NCI-H345 treated with DMSO at 0.1 percent for 48 hours (cell line): ENCODE measurements around the gene FAM200A.
A peak's percentile ranks its signal among the peaks of the same experiment; 100 is the strongest.
"Not testable (repeated sequence)": the region's sequence is repeated elsewhere in the genome, so short reads cannot be mapped to it uniquely, and the experiment has no call there.

Source experiments
- DNase-seq: peaks from one replicate; lab custom pipeline; 2025; ENCODE audit not compliant: unreplicated experiment; lab: John Stamatoyannopoulos, UW

FAM200A gene

DNA sequence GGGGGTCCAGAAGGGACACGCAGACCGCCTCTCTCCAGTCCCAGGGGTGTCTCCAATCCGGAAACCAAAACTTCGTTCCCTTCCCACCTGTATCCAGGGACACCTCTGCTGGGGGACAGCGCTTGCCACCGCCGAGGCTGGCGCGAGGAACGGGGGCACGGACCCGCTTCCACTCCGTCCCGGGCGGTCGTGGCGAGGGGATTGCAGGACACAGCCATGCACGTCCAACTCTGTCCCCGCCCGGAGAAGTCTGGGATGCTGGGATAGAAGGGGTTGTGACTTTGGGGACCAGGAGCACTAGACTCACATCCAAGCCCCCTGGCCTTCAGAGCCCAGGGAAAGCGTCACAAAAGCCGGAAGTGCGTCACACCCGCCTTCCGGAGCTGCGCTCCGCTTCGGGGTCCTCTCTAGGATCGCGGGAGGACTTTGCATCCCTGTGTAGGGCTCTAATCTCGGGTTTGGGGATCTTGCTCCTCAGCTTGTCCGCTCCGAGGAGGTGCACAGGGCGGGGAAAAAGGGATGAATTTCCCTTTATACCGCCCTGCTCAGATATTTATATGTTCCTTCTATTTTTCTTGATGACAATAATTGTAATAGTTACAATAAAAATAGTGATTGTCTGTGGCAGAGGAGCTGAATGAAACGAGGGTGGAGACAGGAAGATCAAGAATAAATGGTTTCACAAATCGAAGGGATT lies at the start of gene FAM200A:
Gene FAM200A, minus strand, starts transcription at position 348 of the 697 bp plus-strand sequence. CDS start 3,707 bp downstream, outside the sequence.
- DNase-seq = peak; percentile 71

DNA sequence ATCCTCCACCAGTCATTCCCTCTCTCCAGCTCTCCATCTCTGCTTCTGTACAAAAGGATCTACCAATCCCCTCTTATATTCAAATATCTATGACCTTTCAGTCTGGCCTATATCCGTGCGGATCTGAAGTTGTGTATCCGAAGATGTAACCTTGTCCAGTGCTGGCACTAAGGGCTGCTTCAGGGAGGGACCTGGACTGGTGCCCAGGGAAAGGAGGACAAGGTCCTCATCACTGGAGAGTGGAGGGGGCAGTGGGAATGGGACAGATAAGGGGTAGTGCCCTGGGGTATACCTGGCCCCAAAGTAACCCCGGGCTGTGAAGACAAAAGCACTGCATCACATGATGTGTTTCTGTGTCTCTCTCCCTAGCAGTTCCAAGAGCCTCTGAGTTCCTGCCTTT lies 47.9 kb upstream of the FAM200A start:
- no peak for DNase-seq

DNA sequence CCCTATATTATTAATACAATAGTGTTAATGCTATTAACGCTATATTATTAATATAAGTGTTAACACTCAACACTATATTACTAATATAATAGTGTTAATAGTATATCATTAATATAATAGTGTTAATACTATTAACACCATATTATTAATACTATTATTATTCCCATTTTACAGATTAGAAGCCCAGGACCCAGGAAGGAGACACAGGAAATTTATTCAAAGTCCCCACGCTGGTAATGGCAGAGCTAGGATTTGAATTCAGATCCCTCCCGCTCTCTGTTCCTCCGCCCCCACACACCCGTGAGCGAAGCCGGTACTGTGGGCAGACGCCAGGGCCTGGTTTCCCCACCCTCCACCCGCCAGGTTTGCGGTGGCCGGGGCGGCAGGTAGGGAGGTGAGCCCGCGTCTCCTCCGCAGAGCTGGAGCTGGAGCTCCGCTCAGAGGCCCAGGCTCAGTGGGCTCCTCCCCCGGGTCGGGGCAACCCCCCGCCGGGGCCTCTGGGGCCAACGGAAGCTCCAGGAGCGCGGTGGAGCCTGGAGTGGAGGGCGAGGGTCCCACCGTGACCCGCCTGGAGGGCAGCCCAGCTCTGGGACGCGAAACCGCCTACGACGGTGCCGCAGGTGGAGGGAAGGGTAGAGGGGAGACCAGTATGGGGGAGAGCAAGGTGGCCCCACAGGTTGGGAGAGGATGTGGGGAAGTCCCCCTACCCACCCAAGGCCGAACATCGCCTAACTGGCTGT lies 46.0 kb upstream of the FAM200A start, which contains the start of gene TMEM225B:
Gene TMEM225B, plus strand, starts transcription at position 506 of the 740 bp plus-strand sequence. CDS start 6,122 bp downstream, outside the sequence.
- no peak for DNase-seq

DNA sequence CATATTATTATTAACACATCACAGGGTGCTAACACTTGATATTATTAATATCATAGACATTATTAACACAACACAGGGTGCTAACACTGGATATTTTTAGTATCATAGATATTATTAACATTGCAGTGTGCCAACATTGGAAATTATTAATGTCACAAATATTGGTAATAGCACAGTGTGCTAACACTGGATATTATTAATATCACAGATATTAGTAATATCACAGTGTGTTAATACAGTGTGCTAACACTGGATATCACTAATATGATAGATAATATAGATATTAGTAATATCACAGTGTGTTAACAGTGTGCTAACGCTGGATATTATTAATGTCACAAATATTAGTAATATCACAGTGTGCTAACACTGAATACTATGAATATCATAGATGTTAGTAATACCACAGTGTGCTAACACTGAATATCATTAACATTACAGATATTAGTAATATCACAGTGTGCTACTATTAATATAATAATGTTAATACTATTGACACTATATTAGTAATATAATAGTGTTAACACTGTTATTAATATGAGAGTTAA lies 44.6 kb upstream of the FAM200A start:
- no peak for DNase-seq

DNA sequence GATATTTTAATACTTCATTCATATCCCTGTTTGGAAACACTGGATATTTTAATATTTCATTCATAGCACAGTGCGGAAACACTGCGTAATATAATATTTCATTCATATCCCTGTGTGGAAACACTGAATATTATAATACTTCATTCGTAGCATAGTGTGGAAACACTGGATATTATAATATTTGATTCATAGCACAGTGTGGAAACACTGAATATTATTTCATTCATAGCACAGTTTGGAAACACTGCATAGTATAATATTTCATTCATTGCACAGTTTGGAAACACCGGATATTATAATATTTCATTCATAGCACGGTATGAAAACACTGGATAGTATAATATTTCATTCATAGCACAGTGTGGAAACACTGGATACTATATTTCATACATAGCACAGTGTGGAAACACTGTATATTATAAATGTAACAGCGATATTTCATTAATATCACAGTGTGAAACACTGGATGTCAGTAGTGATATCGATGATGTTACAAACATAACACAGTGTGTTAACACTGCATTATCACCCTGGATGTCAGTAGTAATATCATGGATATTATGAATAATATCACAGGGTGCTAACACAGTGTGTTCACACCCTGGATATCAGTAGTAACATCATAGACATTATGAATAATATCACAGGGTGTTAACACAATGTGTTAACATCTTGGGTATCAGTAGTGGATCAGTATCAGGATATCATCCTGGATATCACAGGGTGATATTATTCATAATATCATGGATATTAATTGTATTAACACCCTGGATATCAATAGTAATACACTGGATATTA lies 43.2 kb upstream of the FAM200A start:
- no peak for DNase-seq

DNA sequence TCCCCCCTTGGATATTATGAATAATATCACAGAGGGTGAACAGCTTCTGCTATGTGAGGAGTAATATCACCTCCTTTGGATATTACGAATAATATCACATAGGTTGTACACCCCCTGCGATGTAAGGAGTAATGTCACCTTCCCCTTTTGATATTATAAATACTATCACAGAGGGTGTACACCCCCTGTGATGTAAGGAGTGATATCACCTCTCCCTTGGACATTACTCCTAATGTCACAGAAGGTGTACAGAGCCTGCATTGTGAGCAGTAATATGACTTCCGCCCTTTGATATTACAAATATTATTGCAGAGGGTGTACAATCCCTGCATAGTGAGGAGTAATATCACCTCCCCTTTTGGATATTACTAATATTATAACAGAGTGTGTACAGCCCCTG lies 37.0 kb upstream of the FAM200A start:
- no peak for DNase-seq

DNA sequence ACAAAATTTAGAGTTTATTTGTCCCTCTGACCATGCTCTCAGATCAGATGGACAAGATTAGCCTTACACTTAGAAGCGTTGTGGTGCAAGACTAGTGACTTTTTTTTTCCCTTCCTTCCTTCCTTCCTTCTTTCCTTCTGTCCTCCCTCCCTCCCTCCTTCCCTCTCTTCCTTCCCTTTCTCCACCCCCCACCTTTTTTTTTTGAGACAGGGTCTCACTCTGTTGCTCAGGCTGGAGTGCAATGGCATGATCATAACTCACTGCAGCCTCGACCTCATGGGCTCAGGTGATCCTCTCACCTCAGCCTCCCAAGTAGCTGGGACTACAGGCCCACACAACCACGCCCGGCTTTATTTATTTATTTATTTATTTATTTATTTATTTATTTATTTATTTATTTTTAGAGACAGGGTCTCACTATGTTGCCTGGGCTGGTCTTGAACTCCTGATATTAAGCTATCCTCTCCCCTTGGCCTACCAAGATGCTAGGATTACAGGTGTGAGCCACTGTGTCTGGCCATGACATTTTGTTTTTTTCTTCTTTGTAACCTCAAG lies 28.9 kb upstream of the FAM200A start:
- DNase-seq = not testable (repeated sequence)

DNA sequence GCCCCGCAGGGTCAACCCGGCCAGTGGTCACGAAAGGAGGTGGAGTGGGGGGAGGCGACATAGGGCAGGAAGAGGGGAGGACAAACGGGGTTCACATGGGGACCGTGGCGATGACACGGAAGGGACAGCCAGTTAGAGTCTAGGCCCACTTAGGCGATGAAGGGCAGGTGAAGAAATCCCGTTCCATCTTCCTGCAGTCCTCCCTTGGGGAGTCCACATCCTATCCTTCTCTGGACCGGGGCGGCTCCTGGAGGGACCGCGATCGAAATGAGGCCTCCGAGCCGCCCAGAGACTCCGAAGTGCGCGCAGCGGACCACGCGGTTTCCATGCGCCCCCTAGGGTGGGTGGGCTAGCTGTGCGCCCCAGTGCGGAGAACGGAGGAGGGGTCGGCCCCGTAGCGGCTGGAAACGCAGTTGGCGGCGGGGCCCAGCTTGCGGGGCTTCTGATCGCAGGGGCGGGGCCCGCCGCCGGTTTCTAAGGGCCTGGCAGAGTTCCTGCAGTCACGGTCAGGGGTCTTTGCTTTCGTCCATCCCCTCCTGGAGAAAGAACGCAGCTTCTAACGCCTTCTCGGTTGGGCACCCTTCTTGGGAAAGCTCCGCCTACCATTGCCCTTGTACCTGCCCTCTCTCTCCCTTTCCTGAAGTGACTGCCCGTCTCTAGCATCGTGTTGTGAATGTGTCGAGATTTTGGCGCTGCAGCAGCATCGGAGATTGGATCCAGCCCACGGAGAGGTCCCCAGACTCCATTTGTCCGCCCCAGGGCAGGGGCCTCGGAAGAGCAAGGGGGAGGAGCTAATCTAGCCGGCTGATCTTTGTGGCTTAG lies 28.3 kb upstream of the FAM200A start:
- DNase-seq = peak; percentile 21

DNA sequence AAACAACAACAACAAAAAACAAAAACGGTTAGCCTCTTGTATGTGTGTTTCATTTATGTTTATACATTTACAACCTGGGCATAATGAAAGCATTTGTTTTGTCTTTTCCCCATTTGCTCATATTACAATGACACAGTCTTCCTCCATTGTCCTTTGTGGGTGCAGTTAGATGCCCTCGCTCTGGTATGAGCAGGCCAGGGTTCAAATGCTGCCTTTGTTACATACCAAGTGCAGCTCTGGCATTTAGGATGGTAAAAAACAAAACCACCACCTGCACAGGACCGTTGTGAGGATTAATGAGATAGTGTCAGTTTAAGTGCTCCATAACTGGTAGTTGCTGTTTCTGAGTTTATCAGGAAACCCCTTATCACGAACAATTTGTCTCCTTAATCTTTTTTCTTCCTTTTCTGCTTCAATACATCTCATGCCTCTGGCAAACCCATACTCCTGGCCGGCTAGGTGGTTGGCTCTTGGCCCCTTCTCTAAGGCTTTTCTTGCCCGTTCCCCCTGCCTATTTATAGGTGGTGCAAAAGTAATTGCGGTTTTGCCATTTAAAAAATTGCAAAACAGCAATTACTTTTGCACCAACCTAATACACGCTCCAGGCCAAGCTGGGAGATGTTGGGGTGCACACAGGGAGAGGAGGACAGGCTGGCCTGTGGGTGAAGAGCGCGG lies 27.5 kb upstream of the FAM200A start:
- no peak for DNase-seq

DNA sequence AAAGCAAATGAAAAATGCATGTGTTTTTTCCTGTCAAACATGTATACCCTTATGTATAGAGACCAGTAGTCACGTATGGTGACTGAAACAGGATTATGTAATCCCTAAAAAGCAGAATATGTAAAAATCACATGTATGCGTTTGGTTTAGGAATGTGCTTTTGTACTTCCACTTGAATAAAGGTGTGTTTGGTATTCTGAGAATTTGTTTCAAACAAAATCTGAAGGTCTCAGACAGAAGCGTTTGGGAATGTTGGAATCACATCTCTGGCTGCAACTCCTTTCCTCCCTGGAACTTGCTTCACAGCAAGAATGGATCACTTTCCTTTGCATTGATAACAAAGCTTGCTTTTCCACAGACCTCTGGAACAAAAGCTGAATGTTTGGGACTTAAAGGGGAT lies 24.3 kb upstream of the FAM200A start:
- no peak for DNase-seq

DNA sequence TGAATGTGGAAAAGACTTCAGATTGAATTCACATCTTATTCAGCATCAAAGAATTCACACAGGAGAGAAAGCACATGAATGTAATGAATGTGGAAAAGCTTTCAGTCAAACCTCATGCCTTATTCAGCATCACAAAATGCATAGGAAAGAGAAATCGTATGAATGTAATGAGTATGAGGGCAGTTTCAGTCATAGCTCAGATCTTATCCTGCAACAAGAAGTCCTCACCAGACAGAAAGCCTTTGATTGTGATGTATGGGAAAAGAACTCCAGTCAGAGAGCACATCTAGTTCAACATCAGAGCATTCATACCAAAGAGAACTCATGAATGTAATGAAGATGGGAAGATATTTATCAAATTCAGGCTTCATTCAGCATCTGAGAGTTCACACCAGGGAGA lies 21.3 kb upstream of the FAM200A start:
- no peak for DNase-seq

DNA sequence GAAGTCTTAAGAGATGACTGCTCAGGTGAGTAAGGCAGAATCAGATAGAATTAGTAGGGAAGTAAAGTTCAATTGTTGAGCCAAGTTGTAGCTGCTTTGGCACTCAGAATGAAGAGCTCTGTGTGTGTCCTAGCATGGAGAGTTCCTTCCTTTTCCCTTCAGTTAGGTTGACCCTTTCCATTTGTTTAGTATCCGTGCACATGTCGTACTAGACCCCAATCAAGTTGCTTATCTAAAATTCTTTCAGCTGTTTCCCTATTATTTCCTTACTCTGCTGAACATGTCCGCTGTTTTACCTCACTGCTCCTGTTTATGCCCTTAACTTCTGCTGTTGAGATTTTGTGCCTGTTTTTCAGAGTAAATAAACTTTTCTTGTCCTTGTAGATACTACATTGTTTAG lies 19.9 kb upstream of the FAM200A start:
- DNase-seq = no peak

DNA sequence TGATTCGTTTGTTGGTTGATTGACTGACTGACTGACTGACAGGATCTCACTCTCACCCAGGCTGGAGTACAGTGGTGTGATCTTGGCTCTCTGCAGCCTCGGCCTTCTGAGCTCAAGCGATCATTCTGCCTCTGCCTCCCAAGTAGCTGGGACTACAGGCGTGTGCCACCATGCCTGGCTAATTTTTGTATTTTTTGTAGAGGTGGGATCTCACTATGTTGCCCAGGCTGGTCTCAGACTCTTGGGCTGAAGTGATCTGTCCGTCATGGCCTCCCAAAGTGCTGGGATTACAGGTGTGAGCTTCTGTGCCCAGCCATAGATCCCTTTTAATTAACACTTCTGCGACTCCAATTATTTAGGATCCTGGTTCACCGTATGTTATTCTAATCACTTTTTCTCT lies 16.9 kb upstream of the FAM200A start:
- DNase-seq = not testable (repeated sequence)

DNA sequence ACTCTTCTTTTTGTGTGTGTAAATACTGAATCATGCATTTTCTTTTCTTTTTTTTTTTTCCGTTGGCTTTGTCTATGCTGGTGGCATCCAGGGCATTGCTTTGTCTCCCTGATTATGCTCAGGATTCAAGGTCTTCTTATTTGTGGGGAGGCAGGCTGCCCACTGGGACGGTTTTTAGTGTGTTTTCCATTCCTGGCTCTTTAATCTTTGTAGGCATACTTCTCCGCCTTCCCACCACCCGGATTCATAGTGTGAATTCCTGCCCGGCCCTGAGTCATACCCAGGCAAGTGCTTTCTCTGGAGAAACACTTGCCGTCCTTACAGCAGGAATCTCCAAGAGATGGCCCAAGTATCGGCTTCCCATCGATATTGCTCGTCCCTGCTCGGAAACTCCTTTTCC lies 11.7 kb upstream of the FAM200A start:
- no peak for DNase-seq

DNA sequence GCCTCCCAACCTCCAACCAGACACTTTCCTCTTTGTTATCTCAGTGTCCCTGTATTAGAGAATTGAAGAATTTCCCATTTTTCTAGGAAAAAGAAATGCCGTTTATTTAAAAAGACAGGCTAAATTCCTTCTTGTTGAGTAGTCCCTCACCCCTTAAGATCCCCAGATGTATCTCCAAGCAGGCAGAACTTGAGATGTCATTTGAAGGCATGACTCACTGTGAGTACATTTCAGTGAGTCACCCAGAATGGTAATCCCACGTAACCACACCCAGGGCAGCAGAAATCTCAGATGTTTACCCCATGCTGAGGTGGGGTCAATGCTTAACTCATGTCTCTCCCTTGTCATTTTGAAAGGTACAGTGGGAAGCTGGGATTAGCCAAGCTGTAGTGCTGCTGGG lies 10.9 kb upstream of the FAM200A start:
- DNase-seq = no peak

DNA sequence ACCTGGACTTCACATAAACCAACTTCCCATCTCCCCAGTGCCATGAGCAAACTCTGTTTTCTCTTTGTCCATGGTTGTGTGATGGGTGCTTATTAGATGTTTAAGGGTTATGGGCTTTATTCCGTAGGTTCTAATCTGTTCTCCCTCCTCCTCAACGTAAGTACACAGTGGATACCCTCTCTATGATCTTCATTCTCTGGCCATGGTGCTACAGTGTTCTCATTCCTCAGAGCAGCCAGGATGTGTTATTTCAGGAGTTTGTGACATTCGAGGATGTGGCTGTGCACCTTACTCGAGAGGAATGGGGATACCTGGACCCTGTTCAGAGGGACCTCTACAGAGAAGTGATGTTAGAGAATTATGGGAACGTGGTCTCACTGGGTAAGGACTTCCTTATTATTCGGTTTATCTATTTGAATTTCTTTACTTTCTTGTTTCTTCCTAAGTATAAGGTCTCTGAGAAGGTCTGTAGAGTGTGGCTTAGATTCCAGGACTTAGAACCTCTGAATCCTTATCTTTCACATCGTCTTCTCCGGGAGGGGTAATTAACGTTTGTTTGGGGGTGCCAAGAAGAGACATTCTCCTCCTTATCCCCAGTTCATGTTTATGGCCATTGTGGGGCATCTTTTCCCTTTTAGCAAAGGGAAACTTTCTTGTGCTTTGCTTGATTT lies 10.3 kb upstream of the FAM200A start:
- no peak for DNase-seq

DNA sequence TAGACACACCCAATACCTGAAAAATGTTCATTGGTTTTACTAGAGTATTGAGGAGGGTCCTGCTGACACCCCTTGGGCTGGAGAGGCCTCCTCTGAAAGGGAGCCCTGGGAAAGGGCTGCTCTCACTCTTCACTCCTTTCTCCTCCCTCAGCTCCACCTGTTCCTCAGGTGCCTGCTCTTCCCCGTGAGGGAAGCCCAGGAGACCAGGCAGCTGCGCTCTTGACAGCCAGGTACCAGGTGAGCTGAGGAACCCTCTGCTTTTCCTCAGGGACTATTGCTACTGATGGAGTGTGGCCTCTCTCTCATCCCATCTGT lies 9.8 kb upstream of the FAM200A start:
- DNase-seq = no peak

DNA sequence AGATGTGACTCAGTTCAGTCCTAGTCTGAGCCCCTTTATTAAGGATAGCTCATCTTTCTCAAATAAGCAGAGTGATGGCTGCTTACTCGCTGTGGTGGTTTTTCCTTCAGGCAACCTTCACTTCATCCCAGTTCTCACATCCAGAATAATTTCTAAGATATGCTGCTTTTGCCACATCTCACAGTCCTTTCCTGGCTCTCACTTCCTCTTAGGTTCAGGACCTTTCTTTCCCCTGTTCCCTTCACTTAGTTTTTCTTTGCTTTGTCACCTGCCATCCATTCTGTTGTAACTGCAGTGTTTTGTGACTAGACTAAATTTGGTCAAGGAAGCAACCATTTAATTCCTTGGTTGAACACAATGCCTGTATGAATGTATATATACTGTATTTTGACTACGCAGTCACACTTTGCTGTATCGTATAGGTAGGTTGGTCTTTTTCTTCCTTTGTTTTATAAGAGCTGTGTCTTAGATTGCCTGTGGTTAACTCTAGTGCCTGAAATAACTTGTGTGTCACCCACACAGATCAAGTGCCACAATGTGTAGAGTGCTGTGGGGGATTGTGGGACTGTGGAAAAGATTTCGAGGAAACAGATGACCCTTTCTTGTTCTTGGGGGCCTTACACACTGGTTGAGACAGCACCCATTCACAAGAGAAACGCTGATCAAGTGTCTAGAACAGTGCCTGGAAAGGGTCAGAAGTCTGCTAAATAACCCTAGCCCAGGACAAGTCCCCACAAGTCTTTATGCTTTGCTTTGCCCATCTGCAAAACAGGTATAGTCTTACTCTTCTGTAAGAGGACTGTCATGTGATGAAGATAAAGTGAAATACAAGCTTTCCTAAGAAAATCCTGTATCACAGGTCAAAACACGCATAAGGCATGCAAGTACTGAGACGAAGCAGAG lies 9.2 kb upstream of the FAM200A start:
- DNase-seq = no peak
